Stimulated activated CD8-positive, alpha-beta memory T cell treated with anti-CD3 and anti-CD28 coated beads, Interleukin-7, amount 100 ng/mL, for 4 hours (primary cell): ENCODE data around the gene PRRT4.

Experiments
- DNase-seq, 2 donors: peaks; one replicate each; pipeline ENCODE4 v3.0.0-alpha.2; 2020; ENCODE audit warnings: low read depth in 2 of 2

Gene PRRT4

GRCh38 chr7:128374041-128374440 lies 12.6 kb upstream of the PRRT4 start:
- no peak for DNase-seq

GRCh38 chr7:128373606-128374005 lies 12.1 kb upstream of the PRRT4 start:
- DNase-seq, result no peak

- no peak for DNase-seq
These were observed 9.0 kb upstream of the PRRT4 start for GRCh38 chr7:128370491-128370890.

GRCh38 chr7:128366986-128367385 lies 5.5 kb upstream of the PRRT4 start:
- no peak for DNase-seq

GRCh38 chr7:128366300-128366699 lies 4.8 kb upstream of the PRRT4 start:
- DNase-seq, result no peak

- no peak for DNase-seq
These were observed 3.9 kb upstream of the PRRT4 start for GRCh38 chr7:128365432-128365831.

- DNase-seq, result no peak
These were observed 2.8 kb upstream of the PRRT4 start for GRCh38 chr7:128364166-128364870.

- no peak for DNase-seq
These were observed 1.8 kb upstream of the PRRT4 start for GRCh38 chr7:128363261-128363721.

GRCh38 chr7:128362670-128363069 lies 1.2 kb upstream of the PRRT4 start:
- DNase-seq, result no peak

GRCh38 chr7:128360359-128360678 lies 1.2 kb downstream of the PRRT4 start:
- DNase-seq, result no peak

- no peak for DNase-seq
These were observed 1.6 kb downstream of the PRRT4 start for GRCh38 chr7:128359939-128360338.

- no peak for DNase-seq
These were observed 2.2 kb downstream of the PRRT4 start for GRCh38 chr7:128359336-128359735.

GRCh38 chr7:128358233-128358632 lies 3.3 kb downstream of the PRRT4 start:
- no peak for DNase-seq

- DNase-seq, result no peak
These were observed 4.3 kb downstream of the PRRT4 start for GRCh38 chr7:128357217-128357613.

- no peak for DNase-seq
These were observed 4.8 kb downstream of the PRRT4 start for GRCh38 chr7:128356546-128357216.

GRCh38 chr7:128353610-128354009 lies 7.9 kb downstream of the PRRT4 start:
- DNase-seq, result no peak

- no peak for DNase-seq
These were observed 8.3 kb downstream of the PRRT4 start for GRCh38 chr7:128353189-128353588.

GRCh38 chr7:128352636-128353035 lies 8.9 kb downstream of the PRRT4 start:
- DNase-seq, result no peak

GRCh38 chr7:128352153-128352537 lies 9.3 kb downstream of the PRRT4 start:
- peak in 1 of 2 donors; percentile 20 for DNase-seq

- no peak for DNase-seq
These were observed 10.0 kb downstream of the PRRT4 start for GRCh38 chr7:128351296-128352152.

- DNase-seq, result no peak
These were observed 10.7 kb downstream of the PRRT4 start for GRCh38 chr7:128350708-128351295.

- no peak for DNase-seq
These were observed 12.0 kb downstream of the PRRT4 start for GRCh38 chr7:128349466-128349825.
